Tibial nerve (tissue), 4 donors: ENCODE measurements around the gene DYNC1I1. TPM values are rescaled to one million over a fixed set of nuclear protein-coding genes. Genes with fewer than 3 reads are reported as not detected.

ENCODE experiments used
- DNase-seq, 2 donors: peaks; one replicate each; pipeline ENCODE4 v3.0.0-alpha.2; 2019; ENCODE audit warnings: low spot score in 2 of 2
- H3K27ac ChIP-seq, 4 donors: fragments of 200-600 bp; sonication (generic) in 3 of 4; one replicate each; pipeline ENCODE4 v1.5.1; 2017 to 2019; ENCODE audit warnings: mild to moderate bottlenecking in 1 of 4
- H3K27me3 ChIP-seq, 2 donors: fragments of 200-600 bp; sonication (generic) in 1 of 2; one replicate each; pipeline versions ENCODE4 v1.5.1 to v1.6.0; 2017 to 2019
- H3K36me3 ChIP-seq, 3 donors: fragments of 200-600 bp; sonication (generic); one replicate each; pipeline ENCODE4 v1.5.1; 2018 to 2019
- H3K4me1 ChIP-seq, 4 donors: fragments of 200-600 bp; sonication (generic) in 3 of 4; one replicate each; pipeline ENCODE4 v1.5.1; 2017 to 2019
- H3K4me3 ChIP-seq, 4 donors: fragments of 200-600 bp; sonication (generic) in 3 of 4; one replicate each; pipeline ENCODE4 v1.5.1; 2017 to 2019; ENCODE audit warnings: mild to moderate bottlenecking in 1 of 4, moderate library complexity in 1 of 4
- H3K9me3 ChIP-seq, 4 donors: fragments of 200-600 bp; sonication (generic) in 3 of 4; one replicate each; pipeline ENCODE4 v1.5.1; 2017 to 2019
- EP300 ChIP-seq, 2 donors: sonication (generic); formaldehyde crosslinking; IDR thresholded peaks; one replicate each; pipeline ENCODE4 v1.6.1; 2017; ENCODE audit warnings: antibody characterized with exemption in 2 of 2, mild to moderate bottlenecking in 1 of 2
- POLR2A ChIP-seq, 2 donors: fragments of 450-650 bp; IDR thresholded peaks; one replicate each; pipeline ENCODE4 v1.6.1; 2017; ENCODE audit warnings: antibody characterized with exemption in 2 of 2, mild to moderate bottlenecking in 2 of 2, moderate library complexity in 2 of 2
- whole genome bisulfite sequencing, 2 donors: methylation state at CpG; one replicate each; pipeline ENCODE4 v1.1.5; 2018; 5-methylcytosine and 5-hydroxymethylcytosine counted together
- total RNA-seq, 4 donors: library from RNA; depleted of rRNA; stranded (reverse); fragments of >200 nt; gene quantifications; one replicate each; pipeline ENCODE4 v1.1.0, GENCODE V29; 2016
- TF ChIP-seq, protein P1 (sequence below), 5 experiments: fragments of 200-600 bp in 3 of 5; fragments of 450-650 bp in 2 of 5; sonication (generic) in 3 of 5; IDR thresholded peaks; one replicate each; pipeline ENCODE4 v1.5.1; 2016 to 2019; ENCODE audit warnings: antibody characterized with exemption in 5 of 5, mild to moderate bottlenecking in 3 of 5, moderate library complexity in 2 of 5

Gene DYNC1I1
- total RNA-seq, 4 donors from 2014 or later: 5.5 to 12.0 (median 9.8) TPM

GRCh38 chr7:96016735-96017134 is 244.4 kb downstream of the DYNC1I1 start:
- no peak for TF ChIP-seq POLR2A (IDR thresholded peaks at IDR 0.05)
- TF ChIP-seq EP300 (IDR thresholded peaks at IDR 0.05): no peak
- TF ChIP-seq, protein P1, sequence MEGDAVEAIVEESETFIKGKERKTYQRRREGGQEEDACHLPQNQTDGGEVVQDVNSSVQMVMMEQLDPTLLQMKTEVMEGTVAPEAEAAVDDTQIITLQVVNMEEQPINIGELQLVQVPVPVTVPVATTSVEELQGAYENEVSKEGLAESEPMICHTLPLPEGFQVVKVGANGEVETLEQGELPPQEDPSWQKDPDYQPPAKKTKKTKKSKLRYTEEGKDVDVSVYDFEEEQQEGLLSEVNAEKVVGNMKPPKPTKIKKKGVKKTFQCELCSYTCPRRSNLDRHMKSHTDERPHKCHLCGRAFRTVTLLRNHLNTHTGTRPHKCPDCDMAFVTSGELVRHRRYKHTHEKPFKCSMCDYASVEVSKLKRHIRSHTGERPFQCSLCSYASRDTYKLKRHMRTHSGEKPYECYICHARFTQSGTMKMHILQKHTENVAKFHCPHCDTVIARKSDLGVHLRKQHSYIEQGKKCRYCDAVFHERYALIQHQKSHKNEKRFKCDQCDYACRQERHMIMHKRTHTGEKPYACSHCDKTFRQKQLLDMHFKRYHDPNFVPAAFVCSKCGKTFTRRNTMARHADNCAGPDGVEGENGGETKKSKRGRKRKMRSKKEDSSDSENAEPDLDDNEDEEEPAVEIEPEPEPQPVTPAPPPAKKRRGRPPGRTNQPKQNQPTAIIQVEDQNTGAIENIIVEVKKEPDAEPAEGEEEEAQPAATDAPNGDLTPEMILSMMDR (IDR thresholded peaks at IDR 0.05): no peak
- Histone ChIP-seq H3K9me3 (no peaks in the 10 kb centered on the region), H3K4me1 (no peaks in the 10 kb centered on the region), H3K36me3 (no peaks in the 10 kb centered on the region), H3K27me3 (no peaks in the 10 kb centered on the region), H3K4me3 (no peak overlapping the region), H3K27ac (no peak overlapping the region)
- no peak for DNase-seq
- 67 to 86% methylated on average over 2 of the region's 2 CpGs for WGBS, 2 donors

- no peak for DNase-seq
- WGBS, 2 donors: 96 to 98% methylated on average over 3 of the region's 3 CpGs
- Histone ChIP-seq H3K27me3 (no peaks in the 10 kb centered on the region), H3K4me1 (no peaks in the 10 kb centered on the region), H3K27ac (no peak overlapping the region), H3K4me3 (no peak overlapping the region), H3K9me3 (no peaks in the 10 kb centered on the region), H3K36me3 (no peaks in the 10 kb centered on the region)
- TF ChIP-seq, protein P1 (IDR thresholded peaks at IDR 0.05): no peak
- no peak for TF ChIP-seq POLR2A (IDR thresholded peaks at IDR 0.05)
These were observed 245.5 kb downstream of the DYNC1I1 start for GRCh38 chr7:96017877-96018276.

DNA sequence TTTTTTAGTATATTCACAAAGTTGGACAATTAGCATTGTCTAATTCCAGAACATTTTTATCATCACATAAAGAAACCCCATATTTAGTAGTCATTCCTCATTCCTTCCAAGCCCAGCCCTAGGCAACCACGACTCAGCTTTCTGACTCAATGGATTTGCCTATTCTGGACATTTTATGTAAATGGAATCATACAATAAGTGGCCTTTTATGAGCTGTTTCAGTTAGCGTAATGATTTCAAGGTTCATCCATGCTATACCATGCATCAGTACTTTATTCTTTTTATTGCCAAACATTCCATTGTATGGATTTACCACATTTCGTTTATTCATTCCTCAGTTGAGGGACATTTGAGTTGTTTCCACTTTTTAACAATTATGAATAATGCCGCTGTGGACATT is 249.2 kb downstream of the DYNC1I1 start:
- TF ChIP-seq, protein P1 (IDR thresholded peaks at IDR 0.05): no peak
- TF ChIP-seq POLR2A (IDR thresholded peaks at IDR 0.05): no peak
- TF ChIP-seq EP300 (IDR thresholded peaks at IDR 0.05): no peak
- H3K27ac ChIP-seq: no peak overlapping the region
- no peaks in the 10 kb centered on the region for H3K36me3 ChIP-seq
- H3K27me3 ChIP-seq: no peaks in the 10 kb centered on the region
- no peak for DNase-seq
- 63 to 72% methylated on average over 4 of the region's 4 CpGs for WGBS, 2 donors
- H3K4me1 ChIP-seq: no peaks in the 10 kb centered on the region
- no peak overlapping the region for H3K4me3 ChIP-seq
- H3K9me3 ChIP-seq: no peaks in the 10 kb centered on the region

GRCh38 chr7:96023387-96023786 is 251.0 kb downstream of the DYNC1I1 start:
- 51 to 58% methylated on average over 3 of the region's 3 CpGs for WGBS, 2 donors
- TF ChIP-seq EP300 (IDR thresholded peaks at IDR 0.05) (no peak), POLR2A (IDR thresholded peaks at IDR 0.05) (no peak)
- TF ChIP-seq, protein P1 (IDR thresholded peaks at IDR 0.05): no peak
- Histone ChIP-seq H3K9me3 (no peaks in the 10 kb centered on the region), H3K36me3 (peaks cover 0 to 4% (median 0%) of the 10 kb centered on the region in 3 donors), H3K4me3 (no peak overlapping the region), H3K27ac (no peak overlapping the region), H3K27me3 (no peaks in the 10 kb centered on the region), H3K4me1 (no peaks in the 10 kb centered on the region)
- no peak for DNase-seq

- Histone ChIP-seq H3K4me3 (no peak overlapping the region), H3K27ac (no peak overlapping the region), H3K36me3 (peaks cover 0 to 7% (median 0%) of the 10 kb centered on the region in 3 donors), H3K9me3 (no peaks in the 10 kb centered on the region), H3K4me1 (no peaks in the 10 kb centered on the region), H3K27me3 (no peaks in the 10 kb centered on the region)
- no peak for DNase-seq
- WGBS, 2 donors: 77% methylated on average over 2 of the region's 2 CpGs
- TF ChIP-seq EP300 (IDR thresholded peaks at IDR 0.05) (no peak), POLR2A (IDR thresholded peaks at IDR 0.05) (no peak)
- TF ChIP-seq, protein P1 (IDR thresholded peaks at IDR 0.05): no peak
These were observed 253.7 kb downstream of the DYNC1I1 start for GRCh38 chr7:96026010-96026409.
